ENCODE measurements around the gene RPL12.
A peak's percentile ranks its signal among the peaks of the same experiment; 100 is the strongest.

GRCh38 chr9:127398275-127398647, 52.9 kb downstream of the RPL12 start:
- TF ChIP-seq CTCF (IDR thresholded peaks at IDR 0.05) = peak in 1 of 5 experiments; percentile 1
- no peak for TF ChIP-seq EP300 (IDR thresholded peaks at IDR 0.05; ENCODE audit: low read depth)
